GM23338 (cell line): Measurements from ENCODE around the gene AOPEP. TPM values are rescaled to one million over a fixed set of nuclear protein-coding genes. Genes with fewer than 3 reads are reported as not detected.

Source experiments
- ATAC-seq: fragments of 200-7000 bp; cut with Tn5 transposase; 3 replicates; pipeline ENCODE4 v1.9.1; 2020
- DNase-seq: peaks from one replicate; pipeline ENCODE4 v3.0.0-alpha.2; 2015; ENCODE audit warnings: low spot score
- H2AFZ ChIP-seq: fragments of 200-600 bp; sonication (generic); 2 replicates; pipeline ENCODE4 v1.8.0; 2016; ENCODE audit warnings: antibody characterized with exemption, mild to moderate bottlenecking, moderate library complexity
- H3F3A ChIP-seq: fragments of 200-600 bp; sonication (generic); replicated peaks from 2 replicates; pipeline ENCODE4 v1.8.0; 2017; ENCODE audit warnings: antibody characterized with exemption, mixed run types, low read depth
- H3K27ac ChIP-seq: fragments of 200-600 bp; sonication (generic); 2 replicates; pipeline ENCODE4 v1.6.1; 2016; ENCODE audit warnings: low read depth
- H3K27me3 ChIP-seq: fragments of 200-600 bp; sonication (generic); 2 replicates; pipeline ENCODE4 v1.8.0; 2016; ENCODE audit warnings: mild to moderate bottlenecking, mixed run types, moderate library complexity; ENCODE audit not compliant: insufficient read depth
- H3K36me3 ChIP-seq: fragments of 200-600 bp; sonication (generic); 2 replicates; pipeline ENCODE4 v1.8.0; 2016; ENCODE audit warnings: mild to moderate bottlenecking; ENCODE audit not compliant: insufficient read depth
- H3K4me1 ChIP-seq: fragments of 200-600 bp; sonication (generic); 2 replicates; pipeline ENCODE4 v1.8.0; 2016; ENCODE audit warnings: mild to moderate bottlenecking, moderate library complexity; ENCODE audit not compliant: insufficient read depth
- H3K4me2 ChIP-seq: fragments of 200-600 bp; sonication (generic); 2 replicates; pipeline ENCODE4 v1.7.1; 2017; ENCODE audit warnings: mixed run types
- H3K4me3 ChIP-seq: fragments of 200-600 bp; sonication (generic); 2 replicates; pipeline ENCODE4 v1.6.1; 2016; ENCODE audit warnings: mixed run types
- H3K79me2 ChIP-seq: fragments of 200-600 bp; sonication (generic); replicated peaks from 2 replicates; pipeline ENCODE4 v1.8.0; 2017; ENCODE audit warnings: mild to moderate bottlenecking; ENCODE audit not compliant: insufficient read depth
- H3K9me2 ChIP-seq: fragments of 200-600 bp; sonication (generic); 2 replicates; pipeline ENCODE4 v1.8.0; 2017; ENCODE audit not compliant: insufficient read depth
- H4K20me1 ChIP-seq: fragments of 200-600 bp; sonication (generic); replicated peaks from 2 replicates; pipeline ENCODE4 v1.8.0; 2017; ENCODE audit warnings: mild to moderate bottlenecking; ENCODE audit not compliant: insufficient read depth
- H3K27ac Mint-ChIP-seq: 2 replicates; pipeline ENCODE4 v1.8.0; 2020; ENCODE audit warnings: inconsistent platforms, mild to moderate bottlenecking, moderate library complexity, mixed read lengths
- H3K27me3 Mint-ChIP-seq: 3 replicates; pipeline ENCODE4 v1.8.0; 2022; ENCODE audit warnings: low read depth, mild to moderate bottlenecking, moderate library complexity, mixed read lengths, inconsistent platforms; ENCODE audit not compliant: insufficient read depth, poor library complexity
- H3K36me3 Mint-ChIP-seq: 3 replicates; pipeline ENCODE4 v1.8.0; 2021; ENCODE audit warnings: low read depth, mild to moderate bottlenecking, inconsistent platforms, moderate library complexity, mixed read lengths
- H3K4me1 Mint-ChIP-seq: 3 replicates; pipeline ENCODE4 v1.8.0; 2020; ENCODE audit warnings: mild to moderate bottlenecking, inconsistent platforms, mixed read lengths
- H3K4me3 Mint-ChIP-seq: 3 replicates; pipeline ENCODE4 v1.8.0; 2021; ENCODE audit warnings: moderate library complexity, mild to moderate bottlenecking, inconsistent platforms, mixed read lengths
- H3K9me3 Mint-ChIP-seq: 3 replicates; pipeline ENCODE4 v1.8.0; 2020; ENCODE audit warnings: moderate library complexity, mild to moderate bottlenecking, inconsistent platforms, mixed read lengths
- CREB1 ChIP-seq: fragments of 250-450 bp; sonication (Bioruptor Pico); IDR thresholded peaks from 2 replicates; pipeline ENCODE4 v1.5.0; 2020; ENCODE audit warnings: low read depth, mild to moderate bottlenecking, moderate library complexity
- POLR2AphosphoS5 ChIP-seq: IDR thresholded peaks from 2 replicates; pipeline ENCODE4 v1.6.1; 2016; ENCODE audit warnings: antibody characterized with exemption, low read depth
- ZNF331 ChIP-seq: fragments of 250-450 bp; sonication (Bioruptor Pico); IDR thresholded peaks from 2 replicates; pipeline ENCODE4 v1.5.0; 2020; ENCODE audit warnings: low read depth, mild to moderate bottlenecking, moderate library complexity
- polyA plus RNA-seq: library from polyadenylated mRNA; unstranded; fragments of >200 nt; fragmentation: Nextera tagmentation; extraction: Ambion mirVana; gene quantifications from 2 replicates; pipeline ENCODE4 v1.2.1, GENCODE V29; 2016
- total RNA-seq: library from RNA; depleted of rRNA; stranded (reverse); fragments of >200 nt; shearing (Covaris generic); gene quantifications from 2 replicates; pipeline ENCODE4 v1.2.3, GENCODE V29; 2014
- TF ChIP-seq, protein P1 (sequence below): fragments of 250-450 bp; sonication (Bioruptor Pico); IDR thresholded peaks from 2 replicates; pipeline ENCODE4 v1.5.0; 2020; ENCODE audit warnings: mild to moderate bottlenecking, moderate library complexity
- TF ChIP-seq, protein P2 (sequence below), 2 experiments: fragments of 200-600 bp in 1 of 2; sonication (generic) in 1 of 2; conservative IDR thresholded peaks; 2 replicates each; pipeline versions ENCODE4 v1.5.1 to v1.6.1; 2016 to 2017; ENCODE audit warnings: antibody characterized with exemption in 2 of 2, low read depth in 2 of 2, mild to moderate bottlenecking in 2 of 2, moderate library complexity in 1 of 2
- TF ChIP-seq, protein P3 (sequence below): IDR thresholded peaks from 2 replicates; pipeline ENCODE4 v1.6.1; 2016; ENCODE audit warnings: antibody characterized with exemption

Gene AOPEP
- total and polyA plus RNA-seq, 2 experiments from 2014 or later: 7.0 to 16.5 TPM

DNA sequence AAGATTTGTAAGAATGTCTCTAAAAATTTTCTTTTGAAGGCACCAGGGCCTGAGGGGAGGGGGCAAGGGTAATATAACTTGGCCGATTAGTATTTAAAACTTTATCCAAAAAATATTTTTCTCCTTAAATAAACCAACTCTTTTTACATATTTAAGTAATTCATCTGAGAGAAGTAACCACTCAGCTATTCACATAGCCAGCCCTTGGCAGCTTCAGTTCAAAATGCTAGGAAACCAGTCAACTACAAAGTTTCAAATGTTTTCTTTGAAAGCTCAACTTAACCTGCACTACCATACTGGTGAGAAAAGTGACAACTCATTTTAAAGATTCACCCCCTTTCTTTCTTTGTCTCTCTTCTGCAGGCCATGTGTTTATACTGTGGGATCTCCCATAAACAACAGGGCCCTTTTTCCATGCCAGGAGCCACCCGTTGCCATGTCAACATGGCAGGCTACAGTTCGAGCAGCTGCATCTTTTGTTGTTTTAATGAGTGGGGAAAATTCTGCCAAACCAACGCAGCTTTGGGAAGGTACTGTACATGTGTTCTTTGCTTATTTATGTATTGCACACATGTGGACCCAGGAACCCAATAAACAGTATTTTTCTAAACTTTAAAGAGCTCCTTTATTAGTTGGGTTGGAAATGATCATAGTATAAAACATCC is 46.3 kb downstream of the AOPEP start (continued):
- TF ChIP-seq, protein P1, sequence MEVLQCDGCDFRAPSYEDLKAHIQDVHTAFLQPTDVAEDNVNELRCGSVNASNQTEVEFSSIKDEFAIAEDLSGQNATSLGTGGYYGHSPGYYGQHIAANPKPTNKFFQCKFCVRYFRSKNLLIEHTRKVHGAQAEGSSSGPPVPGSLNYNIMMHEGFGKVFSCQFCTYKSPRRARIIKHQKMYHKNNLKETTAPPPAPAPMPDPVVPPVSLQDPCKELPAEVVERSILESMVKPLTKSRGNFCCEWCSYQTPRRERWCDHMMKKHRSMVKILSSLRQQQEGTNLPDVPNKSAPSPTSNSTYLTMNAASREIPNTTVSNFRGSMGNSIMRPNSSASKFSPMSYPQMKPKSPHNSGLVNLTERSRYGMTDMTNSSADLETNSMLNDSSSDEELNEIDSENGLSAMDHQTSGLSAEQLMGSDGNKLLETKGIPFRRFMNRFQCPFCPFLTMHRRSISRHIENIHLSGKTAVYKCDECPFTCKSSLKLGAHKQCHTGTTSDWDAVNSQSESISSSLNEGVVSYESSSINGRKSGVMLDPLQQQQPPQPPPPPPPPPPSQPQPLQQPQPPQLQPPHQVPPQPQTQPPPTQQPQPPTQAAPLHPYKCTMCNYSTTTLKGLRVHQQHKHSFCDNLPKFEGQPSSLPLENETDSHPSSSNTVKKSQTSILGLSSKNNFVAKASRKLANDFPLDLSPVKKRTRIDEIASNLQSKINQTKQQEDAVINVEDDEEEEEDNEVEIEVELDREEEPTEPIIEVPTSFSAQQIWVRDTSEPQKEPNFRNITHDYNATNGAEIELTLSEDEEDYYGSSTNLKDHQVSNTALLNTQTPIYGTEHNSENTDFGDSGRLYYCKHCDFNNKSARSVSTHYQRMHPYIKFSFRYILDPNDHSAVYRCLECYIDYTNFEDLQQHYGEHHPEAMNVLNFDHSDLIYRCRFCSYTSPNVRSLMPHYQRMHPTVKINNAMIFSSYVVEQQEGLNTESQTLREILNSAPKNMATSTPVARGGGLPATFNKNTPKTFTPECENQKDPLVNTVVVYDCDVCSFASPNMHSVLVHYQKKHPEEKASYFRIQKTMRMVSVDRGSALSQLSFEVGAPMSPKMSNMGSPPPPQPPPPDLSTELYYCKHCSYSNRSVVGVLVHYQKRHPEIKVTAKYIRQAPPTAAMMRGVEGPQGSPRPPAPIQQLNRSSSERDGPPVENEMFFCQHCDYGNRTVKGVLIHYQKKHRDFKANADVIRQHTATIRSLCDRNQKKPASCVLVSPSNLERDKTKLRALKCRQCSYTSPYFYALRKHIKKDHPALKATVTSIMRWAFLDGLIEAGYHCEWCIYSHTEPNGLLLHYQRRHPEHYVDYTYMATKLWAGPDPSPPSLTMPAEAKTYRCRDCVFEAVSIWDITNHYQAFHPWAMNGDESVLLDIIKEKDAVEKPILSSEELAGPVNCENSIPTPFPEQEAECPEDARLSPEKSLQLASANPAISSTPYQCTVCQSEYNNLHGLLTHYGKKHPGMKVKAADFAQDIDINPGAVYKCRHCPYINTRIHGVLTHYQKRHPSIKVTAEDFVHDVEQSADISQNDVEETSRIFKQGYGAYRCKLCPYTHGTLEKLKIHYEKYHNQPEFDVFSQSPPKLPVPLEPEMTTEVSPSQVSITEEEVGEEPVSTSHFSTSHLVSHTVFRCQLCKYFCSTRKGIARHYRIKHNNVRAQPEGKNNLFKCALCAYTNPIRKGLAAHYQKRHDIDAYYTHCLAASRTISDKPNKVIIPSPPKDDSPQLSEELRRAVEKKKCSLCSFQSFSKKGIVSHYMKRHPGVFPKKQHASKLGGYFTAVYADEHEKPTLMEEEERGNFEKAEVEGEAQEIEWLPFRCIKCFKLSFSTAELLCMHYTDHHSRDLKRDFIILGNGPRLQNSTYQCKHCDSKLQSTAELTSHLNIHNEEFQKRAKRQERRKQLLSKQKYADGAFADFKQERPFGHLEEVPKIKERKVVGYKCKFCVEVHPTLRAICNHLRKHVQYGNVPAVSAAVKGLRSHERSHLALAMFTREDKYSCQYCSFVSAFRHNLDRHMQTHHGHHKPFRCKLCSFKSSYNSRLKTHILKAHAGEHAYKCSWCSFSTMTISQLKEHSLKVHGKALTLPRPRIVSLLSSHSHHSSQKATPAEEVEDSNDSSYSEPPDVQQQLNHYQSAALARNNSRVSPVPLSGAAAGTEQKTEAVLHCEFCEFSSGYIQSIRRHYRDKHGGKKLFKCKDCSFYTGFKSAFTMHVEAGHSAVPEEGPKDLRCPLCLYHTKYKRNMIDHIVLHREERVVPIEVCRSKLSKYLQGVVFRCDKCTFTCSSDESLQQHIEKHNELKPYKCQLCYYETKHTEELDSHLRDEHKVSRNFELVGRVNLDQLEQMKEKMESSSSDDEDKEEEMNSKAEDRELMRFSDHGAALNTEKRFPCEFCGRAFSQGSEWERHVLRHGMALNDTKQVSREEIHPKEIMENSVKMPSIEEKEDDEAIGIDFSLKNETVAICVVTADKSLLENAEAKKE (CRISPR knock-in tag): no peak
- no peak for TF ChIP-seq CREB1 (CRISPR knock-in tag)
- TF ChIP-seq, protein P2, sequence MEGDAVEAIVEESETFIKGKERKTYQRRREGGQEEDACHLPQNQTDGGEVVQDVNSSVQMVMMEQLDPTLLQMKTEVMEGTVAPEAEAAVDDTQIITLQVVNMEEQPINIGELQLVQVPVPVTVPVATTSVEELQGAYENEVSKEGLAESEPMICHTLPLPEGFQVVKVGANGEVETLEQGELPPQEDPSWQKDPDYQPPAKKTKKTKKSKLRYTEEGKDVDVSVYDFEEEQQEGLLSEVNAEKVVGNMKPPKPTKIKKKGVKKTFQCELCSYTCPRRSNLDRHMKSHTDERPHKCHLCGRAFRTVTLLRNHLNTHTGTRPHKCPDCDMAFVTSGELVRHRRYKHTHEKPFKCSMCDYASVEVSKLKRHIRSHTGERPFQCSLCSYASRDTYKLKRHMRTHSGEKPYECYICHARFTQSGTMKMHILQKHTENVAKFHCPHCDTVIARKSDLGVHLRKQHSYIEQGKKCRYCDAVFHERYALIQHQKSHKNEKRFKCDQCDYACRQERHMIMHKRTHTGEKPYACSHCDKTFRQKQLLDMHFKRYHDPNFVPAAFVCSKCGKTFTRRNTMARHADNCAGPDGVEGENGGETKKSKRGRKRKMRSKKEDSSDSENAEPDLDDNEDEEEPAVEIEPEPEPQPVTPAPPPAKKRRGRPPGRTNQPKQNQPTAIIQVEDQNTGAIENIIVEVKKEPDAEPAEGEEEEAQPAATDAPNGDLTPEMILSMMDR (conservative IDR thresholded peaks at IDR 0.05; ENCODE audit: low read depth in 2 of 2): no peak

DNA sequence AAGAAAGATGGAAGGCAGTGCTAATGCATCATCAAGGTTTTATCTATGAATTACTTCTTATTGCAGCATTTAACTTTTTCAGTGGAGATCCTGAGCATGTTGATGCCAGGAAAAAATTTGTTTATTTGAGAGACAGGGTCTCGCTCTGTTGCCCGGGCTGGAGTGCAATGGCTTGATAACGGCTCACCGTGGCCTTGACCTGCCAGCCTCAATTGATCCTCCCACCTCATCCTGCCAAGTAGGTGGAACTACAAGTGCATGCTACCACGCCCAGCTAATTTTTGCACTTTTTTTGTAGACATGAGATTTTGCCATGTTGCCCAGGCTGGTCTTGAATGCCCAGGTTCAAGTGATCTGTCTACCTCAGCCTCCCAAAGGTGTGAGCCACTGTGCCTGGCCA is 47.2 kb downstream of the AOPEP start:
- no peaks in the 10 kb centered on the region; the same call in 1 of the 2 replicates for H4K20me1 ChIP-seq
- no peak overlapping the region for H3K27ac ChIP-seq
- Mint-ChIP-seq H3K27me3 (peaks cover under 1% of the 10 kb centered on the region), H3K27ac (no peak overlapping the region), H3K4me3 (no peak overlapping the region), H3K4me1 (peaks cover 5% of the 10 kb centered on the region), H3K36me3 (no peaks in the 10 kb centered on the region), H3K9me3 (no peaks in the 10 kb centered on the region)
- no peaks in the 10 kb centered on the region for H3K36me3 ChIP-seq
- DNase-seq: no peak
- no peak overlapping the region for H3K4me2 ChIP-seq
- ATAC-seq: no peak
- no peak overlapping the region for H2AFZ ChIP-seq
- TF ChIP-seq, protein P3, sequence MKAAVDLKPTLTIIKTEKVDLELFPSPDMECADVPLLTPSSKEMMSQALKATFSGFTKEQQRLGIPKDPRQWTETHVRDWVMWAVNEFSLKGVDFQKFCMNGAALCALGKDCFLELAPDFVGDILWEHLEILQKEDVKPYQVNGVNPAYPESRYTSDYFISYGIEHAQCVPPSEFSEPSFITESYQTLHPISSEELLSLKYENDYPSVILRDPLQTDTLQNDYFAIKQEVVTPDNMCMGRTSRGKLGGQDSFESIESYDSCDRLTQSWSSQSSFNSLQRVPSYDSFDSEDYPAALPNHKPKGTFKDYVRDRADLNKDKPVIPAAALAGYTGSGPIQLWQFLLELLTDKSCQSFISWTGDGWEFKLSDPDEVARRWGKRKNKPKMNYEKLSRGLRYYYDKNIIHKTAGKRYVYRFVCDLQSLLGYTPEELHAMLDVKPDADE: no peak
- TF ChIP-seq POLR2AphosphoS5: no peak
- TF ChIP-seq ZNF331 (CRISPR knock-in tag): no peak
- H3K27me3 ChIP-seq: no peaks in the 10 kb centered on the region
- H3K4me1 ChIP-seq: no peaks in the 10 kb centered on the region
- H3F3A ChIP-seq: no peaks in the 10 kb centered on the region
- H3K9me2 ChIP-seq: no peaks in the 10 kb centered on the region
- no peak overlapping the region for H3K4me3 ChIP-seq
- H3K79me2 ChIP-seq: no peaks in the 10 kb centered on the region
